HL-60/S4 treated with phorbol 12-myristate 13-acetate at 8.2 ng/mL for 4 days and 3 days (cell line): ENCODE measurements around the gene CKMT2.
"Not testable (repeated sequence)": the region's sequence is repeated elsewhere in the genome, so short reads cannot be mapped to it uniquely, and the experiment has no call there.

ENCODE experiments used
- in situ Hi-C: fragments of 300-500 bp; cut with MboI; formaldehyde crosslinking; loops from 2 replicates; pipeline ENCODE4 v1.15.0; 2022; ENCODE audit warnings: low sequenced_read_pairs

Gene CKMT2

GRCh38 chr5:81249240-81249639 is 16.1 kb downstream of the CKMT2 start:
- in situ Hi-C loops, result no loop called here

GRCh38 chr5:81250004-81250403 is 16.9 kb downstream of the CKMT2 start:
- in situ Hi-C loops, result no loop called here

DNA sequence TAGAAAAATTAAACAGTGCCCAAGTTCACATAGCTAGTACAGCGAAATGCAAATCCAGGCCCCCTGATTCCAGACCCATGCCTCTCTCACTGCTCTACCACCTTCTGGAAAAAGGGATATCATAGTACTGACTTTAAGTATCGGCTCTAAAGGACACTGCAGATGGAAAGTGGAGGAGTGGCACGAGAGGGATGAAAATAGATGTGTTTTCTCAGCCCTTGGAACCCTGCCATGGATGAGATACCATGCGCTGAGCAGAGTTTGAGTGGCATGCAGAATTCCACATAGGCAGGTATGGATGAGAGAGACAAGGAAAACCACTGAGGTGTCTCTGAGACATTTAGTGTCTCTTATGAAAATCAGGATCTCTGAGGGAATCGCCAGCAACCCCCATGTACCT is 18.8 kb downstream of the CKMT2 start:
- in situ Hi-C loops, result no loop called here

- in situ Hi-C loops, result no loop called here
Observed at GRCh38 chr5:81252904-81253303, 19.8 kb downstream of the CKMT2 start.

- in situ Hi-C loops, result no loop called here
Observed at GRCh38 chr5:81253875-81254274, 20.8 kb downstream of the CKMT2 start.

DNA sequence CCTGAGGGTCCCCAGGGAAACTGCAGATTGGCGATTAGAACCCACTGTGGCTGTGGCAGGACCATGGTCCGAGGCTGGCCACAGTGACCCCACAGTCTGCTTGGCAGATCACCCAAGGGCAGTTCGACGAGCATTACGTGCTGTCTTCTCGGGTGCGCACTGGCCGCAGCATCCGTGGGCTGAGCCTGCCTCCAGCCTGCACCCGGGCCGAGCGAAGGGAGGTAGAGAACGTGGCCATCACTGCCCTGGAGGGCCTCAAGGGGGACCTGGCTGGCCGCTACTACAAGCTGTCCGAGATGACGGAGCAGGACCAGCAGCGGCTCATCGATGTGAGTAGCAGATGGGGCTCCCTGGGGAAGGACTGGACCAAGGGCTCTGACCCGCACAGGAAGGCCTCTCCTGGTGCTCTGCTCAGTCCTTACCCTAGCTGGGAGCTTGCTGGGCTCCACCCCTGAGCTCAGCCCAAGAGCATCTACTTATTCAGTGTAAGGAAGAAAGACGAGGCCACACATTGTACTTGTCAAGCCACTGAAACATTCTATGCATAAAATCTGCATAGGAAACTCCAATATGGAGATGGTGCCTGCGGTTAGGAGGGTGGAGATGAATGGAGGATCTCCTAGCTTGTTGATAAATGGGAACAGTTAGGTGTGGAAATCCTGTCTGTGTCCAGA is 21.9 kb downstream of the CKMT2 start:
- in situ Hi-C loops, result no loop called here

DNA sequence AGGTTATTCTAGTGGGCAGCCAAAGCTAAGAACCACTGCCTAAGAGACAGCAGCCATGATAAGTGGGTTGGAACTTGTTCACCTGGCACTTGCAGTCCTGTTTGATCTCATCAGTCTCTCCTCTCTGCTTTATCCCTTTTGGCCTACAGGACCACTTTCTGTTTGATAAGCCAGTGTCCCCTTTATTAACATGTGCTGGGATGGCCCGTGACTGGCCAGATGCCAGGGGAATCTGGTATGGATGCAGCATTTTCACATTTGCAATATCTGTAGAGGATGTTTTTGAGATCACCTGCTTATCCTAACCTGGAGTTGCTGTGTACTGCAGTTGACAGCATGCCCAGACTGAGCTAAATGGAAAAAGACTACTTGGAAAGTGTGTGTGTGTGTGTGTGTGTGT is 23.6 kb downstream of the CKMT2 start:
- in situ Hi-C loops, result no loop called here

DNA sequence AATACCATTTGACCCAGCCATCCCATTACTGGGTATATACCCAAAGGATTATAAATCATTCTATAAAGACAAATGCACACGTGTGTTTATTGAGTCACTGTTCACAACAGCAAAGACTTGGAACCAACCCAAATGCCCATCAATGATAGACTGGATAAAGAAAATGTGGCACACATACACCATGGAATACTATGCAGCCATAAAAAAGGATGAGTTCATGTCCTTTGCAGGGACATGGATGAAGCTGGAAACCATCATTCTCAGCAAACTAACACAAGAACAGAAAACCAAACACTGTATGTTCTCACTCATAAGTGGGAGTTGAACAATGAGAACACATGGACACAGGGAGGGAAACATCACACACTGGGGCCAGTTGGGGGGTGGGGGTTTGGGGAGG is 29.7 kb downstream of the CKMT2 start:
- in situ Hi-C loops, result not testable (repeated sequence)

- in situ Hi-C loops, result no loop called here
Observed at GRCh38 chr5:81265101-81265500, 32.0 kb downstream of the CKMT2 start.

DNA sequence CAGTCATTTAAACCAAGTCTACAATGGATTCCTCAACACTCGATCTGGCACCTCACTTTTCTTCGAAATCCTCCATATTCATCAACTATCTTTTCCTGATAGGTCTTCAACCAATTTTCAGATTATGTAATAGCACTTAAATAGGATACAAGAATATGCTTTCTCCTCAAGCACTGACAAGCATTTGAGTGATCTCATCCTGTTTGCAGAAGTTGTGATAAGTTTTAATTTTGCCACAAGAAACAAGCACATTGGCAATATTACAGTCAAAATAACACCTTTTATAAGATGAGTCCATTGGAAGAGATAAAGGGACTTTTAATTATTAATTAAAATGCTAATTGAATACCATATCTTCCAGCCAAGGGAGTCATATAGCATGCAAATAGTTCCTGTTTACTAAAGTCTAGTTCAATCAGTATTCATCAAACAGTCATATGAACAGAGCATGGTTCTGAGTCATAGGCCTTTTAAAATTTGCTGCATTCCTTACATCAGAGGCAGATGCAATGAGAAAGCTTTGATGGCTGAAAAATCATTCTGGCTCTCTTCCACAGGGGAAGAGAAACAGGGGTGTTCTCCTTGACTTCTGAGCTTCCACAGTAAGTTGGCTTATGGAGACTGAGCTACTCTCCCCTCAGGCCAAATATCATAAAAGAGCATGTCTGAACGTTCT is 35.5 kb downstream of the CKMT2 start:
- in situ Hi-C loops, result no loop called here

- in situ Hi-C loops, result no loop called here
Observed at GRCh38 chr5:81269751-81270393, 36.8 kb downstream of the CKMT2 start.

DNA sequence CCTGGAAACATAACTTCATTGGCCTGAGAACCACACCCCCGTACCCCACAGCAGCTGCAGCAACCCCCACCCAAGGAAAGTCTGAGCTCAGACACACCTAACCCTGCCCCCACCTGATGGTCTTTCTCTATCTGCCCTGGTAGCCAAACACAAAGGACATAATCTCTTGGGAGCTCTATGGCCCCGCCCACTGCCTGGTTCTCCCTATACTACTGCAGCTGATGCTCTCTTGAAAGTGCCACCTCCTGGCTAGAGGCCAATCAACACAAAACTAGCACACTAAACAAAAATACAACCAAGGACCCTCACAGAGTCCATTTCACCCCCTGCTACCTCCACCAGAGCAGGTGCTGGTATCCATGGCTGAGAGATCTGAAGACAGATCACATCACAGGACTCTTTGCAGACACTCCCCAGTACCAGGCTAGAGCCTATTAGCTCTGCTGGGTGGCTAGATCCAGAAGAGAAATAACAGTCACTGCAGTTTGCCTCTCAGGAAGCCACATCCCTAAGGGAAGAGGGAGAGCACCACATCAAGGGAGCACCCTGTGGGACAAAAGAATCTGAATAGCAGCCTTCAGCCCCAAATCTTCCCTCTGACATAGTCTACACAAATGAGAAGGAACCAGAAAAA is 37.4 kb downstream of the CKMT2 start:
- in situ Hi-C loops, result not testable (repeated sequence)

- in situ Hi-C loops, result no loop called here
Observed at GRCh38 chr5:81283976-81284375, 50.9 kb downstream of the CKMT2 start.

DNA sequence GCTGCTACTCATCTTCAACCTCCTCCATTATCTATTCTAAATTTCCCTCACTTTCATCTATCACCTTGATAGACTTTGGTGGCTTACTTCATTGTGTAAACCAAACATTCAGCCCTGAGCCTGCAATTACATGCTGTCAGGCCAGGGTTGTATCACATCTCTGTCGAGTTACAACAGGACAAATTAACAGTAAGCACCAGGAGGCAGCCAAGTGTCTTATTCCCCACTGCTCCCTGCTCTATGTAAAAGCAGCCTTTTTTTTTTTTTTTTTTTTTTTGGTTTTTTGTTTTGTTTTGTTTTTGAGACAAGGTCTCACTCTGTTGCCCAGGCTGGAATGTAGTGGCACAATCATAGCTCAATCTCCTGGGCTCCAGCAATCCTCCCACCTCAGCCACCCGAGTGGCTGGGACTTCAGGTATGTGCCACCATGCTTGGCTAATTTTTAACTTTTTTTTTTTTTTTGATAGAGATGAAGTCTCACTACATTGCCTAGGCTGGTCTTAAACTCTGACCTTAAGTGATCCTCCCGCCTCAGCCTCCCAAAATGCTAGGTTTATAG is 53.0 kb downstream of the CKMT2 start:
- in situ Hi-C loops, result no loop called here

DNA sequence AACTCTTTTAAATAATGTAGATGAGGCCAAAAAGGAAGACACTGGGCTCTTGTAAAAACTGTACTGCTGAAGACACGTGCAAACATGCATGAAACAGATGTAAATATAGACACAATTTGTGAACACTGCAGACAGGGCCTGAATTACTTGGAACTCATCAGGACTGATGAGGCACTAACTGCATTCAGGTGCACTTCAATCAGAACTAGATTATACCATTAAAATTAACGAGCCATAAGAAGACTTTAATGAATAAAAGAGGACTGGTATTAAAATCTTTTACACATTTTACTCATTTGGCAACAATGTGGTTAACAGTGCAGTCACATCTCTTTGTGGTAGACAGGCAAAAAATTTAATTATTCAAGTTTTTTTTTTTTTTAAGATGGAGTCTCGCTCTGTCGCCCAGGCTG is 54.9 kb downstream of the CKMT2 start:
- in situ Hi-C loops, result no loop called here

DNA sequence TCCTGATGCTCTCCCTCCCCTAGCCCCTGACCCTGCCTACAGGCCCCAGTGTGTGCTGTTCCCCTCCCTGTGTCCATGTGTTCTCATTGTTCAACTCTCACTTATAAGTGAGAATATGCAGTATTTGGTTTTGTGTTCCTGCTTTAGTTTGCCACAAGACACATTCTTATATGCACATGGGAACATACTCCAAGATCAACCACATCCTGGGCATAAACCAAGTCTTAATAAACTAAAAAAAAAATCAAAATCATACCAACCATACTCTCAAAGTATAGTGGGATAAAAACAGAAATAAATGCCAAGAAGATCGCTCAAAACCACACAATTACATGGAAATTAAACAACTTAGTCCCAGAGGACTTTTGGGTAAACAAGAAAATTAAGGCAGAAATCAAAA is 57.0 kb downstream of the CKMT2 start:
- in situ Hi-C loops, result no loop called here

DNA sequence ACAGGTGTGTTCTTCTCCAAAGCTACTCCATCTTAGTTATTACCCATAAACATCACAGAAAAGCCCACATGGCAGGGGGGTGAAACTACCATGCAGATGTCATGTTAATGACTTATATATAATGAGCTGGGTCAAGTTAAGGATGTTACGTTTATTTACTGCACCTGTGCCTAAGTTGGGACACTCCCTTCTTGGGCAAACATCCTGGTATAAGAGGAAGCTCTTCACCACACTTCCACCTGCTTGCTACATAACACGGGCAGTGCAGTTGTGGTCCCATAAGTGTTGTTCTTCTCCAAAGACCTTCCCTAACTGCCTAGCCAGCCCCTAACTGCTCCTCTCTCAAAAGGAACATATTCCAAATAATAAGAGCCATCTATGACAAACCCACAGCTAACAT is 59.0 kb downstream of the CKMT2 start:
- in situ Hi-C loops, result no loop called here

GRCh38 chr5:81294021-81294420 is 60.9 kb downstream of the CKMT2 start:
- in situ Hi-C loops, result not testable (repeated sequence)

DNA sequence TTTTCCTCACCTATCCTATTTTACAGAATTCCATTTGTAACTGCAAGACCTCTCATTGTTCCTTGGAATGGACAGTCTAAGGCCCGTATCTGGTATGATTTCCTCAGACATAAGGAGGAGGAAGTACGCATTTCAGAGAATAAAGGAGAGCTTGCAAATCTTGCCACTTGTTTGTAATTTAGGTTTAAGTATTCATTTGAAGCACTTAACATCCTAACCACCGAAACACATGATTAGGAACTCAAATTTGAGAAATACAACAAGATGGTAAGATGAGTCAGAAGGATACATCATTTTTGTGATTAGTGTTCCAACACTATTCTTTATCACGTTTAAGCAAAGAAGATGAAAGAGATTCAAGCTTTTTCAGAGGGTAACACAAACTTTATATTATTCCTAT is 64.4 kb downstream of the CKMT2 start:
- in situ Hi-C loops, result no loop called here

- in situ Hi-C loops, result no loop called here
Observed at GRCh38 chr5:81300921-81301270, 67.8 kb downstream of the CKMT2 start.

DNA sequence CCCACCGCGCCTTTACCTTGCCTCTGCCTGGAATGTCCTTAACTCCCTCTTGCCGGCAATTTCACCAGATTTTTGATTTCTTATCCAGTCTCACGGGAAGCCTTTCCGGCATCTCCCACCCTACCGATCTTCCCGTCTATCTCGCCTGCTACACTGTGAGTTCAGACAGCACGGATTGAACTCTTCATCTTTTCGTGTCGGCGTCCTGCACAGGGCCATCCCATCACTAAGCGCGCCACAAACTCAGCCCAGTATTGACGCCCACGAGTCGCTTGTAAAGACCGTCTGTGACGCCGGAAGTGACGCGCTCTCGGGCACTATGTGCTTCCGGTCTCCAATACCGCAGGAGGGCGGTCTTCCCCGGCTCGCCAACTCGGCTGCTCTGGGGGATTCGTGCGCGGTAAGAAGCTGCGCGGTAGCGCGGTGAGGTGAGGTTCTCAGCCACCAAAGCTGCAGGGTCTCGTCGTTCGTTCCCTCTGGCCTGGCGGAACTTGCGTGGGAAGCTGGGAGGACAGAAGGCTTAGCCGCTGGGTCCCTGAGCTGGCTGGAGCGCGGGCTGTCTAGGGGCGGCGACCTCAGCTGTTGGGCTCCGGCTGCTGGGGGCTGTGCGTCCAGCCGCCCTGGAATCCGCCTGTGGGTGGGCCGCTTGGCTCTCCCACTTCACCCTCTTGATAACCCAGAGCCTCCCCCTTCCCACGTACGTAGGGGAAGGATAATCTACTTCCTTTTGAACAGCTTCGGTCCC is 68.3 kb downstream of the CKMT2 start, which contains the start of gene ZCCHC9:
Gene ZCCHC9 (plus strand): TSS at position 317 of the 745 bp plus-strand sequence. CDS start 3,171 bp downstream, outside the sequence.
- in situ Hi-C loops, result no loop called here
